ENCODE results near the gene CNTNAP2. TPM values are rescaled to one million over a fixed set of nuclear protein-coding genes. Genes with fewer than 3 reads are reported as not detected.

The CNTNAP2 gene
- total and polyA plus RNA-seq, 7 donors, result 0.60 to 2.4 (median 1.7) TPM

- WGBS, 2 donors, result 48 to 71% methylated on average over 1 of the region's 1 CpG
- DNase-seq, result no peak
These were observed 475.4 kb downstream of the CNTNAP2 start for GRCh38 chr7:146591976-146592375.

GRCh38 chr7:146606628-146607027 is 490.0 kb downstream of the CNTNAP2 start:
- Histone ChIP-seq H3K4me1 (no peaks in the 10 kb centered on the region), H3K4me3 (no peak overlapping the region), H3K27ac (no peak overlapping the region), H3K27me3 (no peaks in the 10 kb centered on the region), H3K9me3 (no peaks in the 10 kb centered on the region), H3K36me3 (no peaks in the 10 kb centered on the region)
- no peak for DNase-seq
- intact Hi-C loops (cut with DNase I), result no loop called here
- WGBS, 2 donors, result 81 to 84% methylated on average over 1 of the region's 1 CpG
- TF ChIP-seq POLR2A (IDR thresholded peaks at IDR 0.05), result no peak
- TF ChIP-seq, protein P1, sequence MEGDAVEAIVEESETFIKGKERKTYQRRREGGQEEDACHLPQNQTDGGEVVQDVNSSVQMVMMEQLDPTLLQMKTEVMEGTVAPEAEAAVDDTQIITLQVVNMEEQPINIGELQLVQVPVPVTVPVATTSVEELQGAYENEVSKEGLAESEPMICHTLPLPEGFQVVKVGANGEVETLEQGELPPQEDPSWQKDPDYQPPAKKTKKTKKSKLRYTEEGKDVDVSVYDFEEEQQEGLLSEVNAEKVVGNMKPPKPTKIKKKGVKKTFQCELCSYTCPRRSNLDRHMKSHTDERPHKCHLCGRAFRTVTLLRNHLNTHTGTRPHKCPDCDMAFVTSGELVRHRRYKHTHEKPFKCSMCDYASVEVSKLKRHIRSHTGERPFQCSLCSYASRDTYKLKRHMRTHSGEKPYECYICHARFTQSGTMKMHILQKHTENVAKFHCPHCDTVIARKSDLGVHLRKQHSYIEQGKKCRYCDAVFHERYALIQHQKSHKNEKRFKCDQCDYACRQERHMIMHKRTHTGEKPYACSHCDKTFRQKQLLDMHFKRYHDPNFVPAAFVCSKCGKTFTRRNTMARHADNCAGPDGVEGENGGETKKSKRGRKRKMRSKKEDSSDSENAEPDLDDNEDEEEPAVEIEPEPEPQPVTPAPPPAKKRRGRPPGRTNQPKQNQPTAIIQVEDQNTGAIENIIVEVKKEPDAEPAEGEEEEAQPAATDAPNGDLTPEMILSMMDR (IDR thresholded peaks at IDR 0.05), result no peak
- TF ChIP-seq EP300 (IDR thresholded peaks at IDR 0.05), result no peak
- no peak for TF ChIP-seq POLR2AphosphoS5 (IDR thresholded peaks at IDR 0.05)

More at GRCh38 chr7:146591976-146592375, 475.4 kb downstream of the CNTNAP2 start:
- Histone ChIP-seq H3K27me3 (no peaks in the 10 kb centered on the region), H3K36me3 (no peaks in the 10 kb centered on the region), H3K4me1 (no peaks in the 10 kb centered on the region), H3K27ac (no peak overlapping the region), H3K9me3 (no peaks in the 10 kb centered on the region), H3K4me3 (no peak overlapping the region)
- intact Hi-C loops (cut with DNase I), result no loop called here
- TF ChIP-seq EP300 (IDR thresholded peaks at IDR 0.05) (no peak), POLR2AphosphoS5 (IDR thresholded peaks at IDR 0.05) (no peak)
- TF ChIP-seq, protein P1 (IDR thresholded peaks at IDR 0.05), result no peak

DNA sequence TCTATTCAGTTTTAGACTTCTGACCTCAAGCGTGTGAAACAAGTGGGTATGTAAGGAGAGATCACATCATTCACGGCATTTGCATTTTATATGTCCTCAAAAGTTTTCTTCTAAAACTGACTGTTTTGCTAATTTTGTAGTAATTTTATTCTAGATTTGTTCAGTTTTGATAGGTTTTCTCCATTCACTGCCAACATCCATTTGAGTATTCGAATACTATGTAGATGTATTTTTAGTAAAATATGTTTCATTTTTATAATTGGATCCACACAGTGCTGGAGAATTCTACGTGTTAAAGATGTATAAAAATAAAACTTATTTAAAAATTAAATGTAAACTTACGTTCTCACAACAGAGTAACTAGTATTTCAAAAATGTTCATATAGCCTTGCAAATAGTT is 503.0 kb downstream of the CNTNAP2 start:
- no peak overlapping the region for H3K4me3 ChIP-seq
- H3K9me3 ChIP-seq, result no peaks in the 10 kb centered on the region
- TF ChIP-seq POLR2A (IDR thresholded peaks at IDR 0.05) (no peak), POLR2AphosphoS5 (IDR thresholded peaks at IDR 0.05) (no peak), EP300 (IDR thresholded peaks at IDR 0.05) (no peak)
- TF ChIP-seq, protein P1 (IDR thresholded peaks at IDR 0.05), result no peak
- no peak overlapping the region for H3K27ac ChIP-seq
- intact Hi-C loops (cut with DNase I), result no loop called here
- H3K4me1 ChIP-seq, result no peaks in the 10 kb centered on the region
- H3K36me3 ChIP-seq, result no peaks in the 10 kb centered on the region
- no peaks in the 10 kb centered on the region for H3K27me3 ChIP-seq
- DNase-seq, result no peak
- WGBS, 2 donors, result 70 to 71% methylated on average over 5 of the region's 5 CpGs

DNA sequence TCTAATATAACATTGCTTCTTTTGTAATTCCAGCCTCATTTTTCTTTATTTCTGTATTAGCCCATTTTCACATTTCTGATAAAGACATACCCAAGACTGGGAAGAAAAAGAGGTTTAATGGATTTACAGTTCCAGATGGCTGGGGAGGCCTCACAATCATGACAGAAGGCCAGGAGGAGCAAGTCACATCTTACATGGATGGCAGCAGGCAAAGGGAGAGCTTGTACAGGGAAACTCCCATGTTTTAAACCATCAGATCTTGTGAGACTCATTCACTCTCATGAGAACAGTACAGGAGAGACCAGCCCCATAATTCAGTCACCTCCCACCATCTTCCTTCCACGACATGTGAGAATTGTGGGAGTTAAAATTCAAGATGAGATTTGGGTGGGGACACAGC is 510.3 kb downstream of the CNTNAP2 start:
- Histone ChIP-seq H3K27ac (no peak overlapping the region), H3K4me1 (no peaks in the 10 kb centered on the region), H3K9me3 (no peaks in the 10 kb centered on the region), H3K4me3 (no peak overlapping the region), H3K36me3 (no peaks in the 10 kb centered on the region), H3K27me3 (no peaks in the 10 kb centered on the region)
- TF ChIP-seq, protein P1 (IDR thresholded peaks at IDR 0.05), result no peak
- TF ChIP-seq EP300 (IDR thresholded peaks at IDR 0.05) (no peak), POLR2AphosphoS5 (IDR thresholded peaks at IDR 0.05) (no peak), POLR2A (IDR thresholded peaks at IDR 0.05) (no peak)
- intact Hi-C loops (cut with DNase I), result no loop called here
- WGBS, 2 donors, result 16 to 53% methylated on average over 1 of the region's 1 CpG
- DNase-seq, result no peak
